Activated naive CD4-positive, alpha-beta T cell treated with anti-CD3 and anti-CD28 coated beads, Interleukin-2, amount 50 U/mL, for 24 hours (primary cell): ENCODE measurements around the gene SAMD5.

ENCODE experiments used
- H3K27ac Mint-ChIP-seq: one replicate; pipeline ENCODE4 v1.8.0; 2021; ENCODE audit warnings: mild to moderate bottlenecking, mixed read lengths
- H3K27me3 Mint-ChIP-seq: one replicate; pipeline ENCODE4 v1.8.0; 2021; ENCODE audit warnings: mixed read lengths
- H3K36me3 Mint-ChIP-seq: one replicate; pipeline ENCODE4 v1.8.0; 2021; ENCODE audit warnings: mixed read lengths
- H3K4me1 Mint-ChIP-seq: one replicate; pipeline ENCODE4 v1.8.0; 2021; ENCODE audit warnings: mixed read lengths
- H3K4me3 Mint-ChIP-seq: one replicate; pipeline ENCODE4 v1.8.0; 2021; ENCODE audit warnings: mild to moderate bottlenecking, mixed read lengths
- H3K9me3 Mint-ChIP-seq: one replicate; pipeline ENCODE4 v1.8.0; 2021; ENCODE audit warnings: mixed read lengths

Gene SAMD5

GRCh38 chr6:147508042-147508865 is at the start of gene SAMD5:
SAMD5 (plus strand) TSS chr6:147508690; CDS start chr6:147508929, 239 bp downstream.
- Mint-ChIP-seq H3K36me3 (no peaks in the 10 kb centered on the region), H3K4me3 (peak within 1 kb of the TSS; percentile 70), H3K27me3 (peaks cover 42% of the 10 kb centered on the region), H3K9me3 (no peaks in the 10 kb centered on the region), H3K27ac (no peak within 1 kb of the TSS), H3K4me1 (peaks cover 10% of the 10 kb centered on the region)

DNA sequence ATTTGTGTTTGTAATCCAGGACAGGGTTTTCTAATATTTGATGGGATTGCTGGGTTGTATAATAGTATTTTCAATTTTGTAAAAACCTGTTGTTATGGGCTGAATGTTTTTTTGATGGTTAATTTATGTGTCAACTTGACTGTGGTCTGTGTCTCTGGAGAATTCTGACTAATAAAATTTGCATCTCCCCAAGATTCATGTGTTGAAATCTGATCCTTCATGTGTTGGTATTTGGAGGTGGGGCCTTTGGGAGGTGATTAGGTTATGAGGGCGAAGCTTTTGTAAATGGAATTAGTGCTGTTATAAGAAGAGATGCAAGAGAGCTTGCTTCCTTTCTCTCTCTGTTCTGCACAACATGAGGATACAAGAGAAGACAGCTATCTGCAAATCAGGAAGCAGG is 48.7 kb upstream of the SAMD5 start:
- H3K27me3 Mint-ChIP-seq, result peaks cover 10% of the 10 kb centered on the region

DNA sequence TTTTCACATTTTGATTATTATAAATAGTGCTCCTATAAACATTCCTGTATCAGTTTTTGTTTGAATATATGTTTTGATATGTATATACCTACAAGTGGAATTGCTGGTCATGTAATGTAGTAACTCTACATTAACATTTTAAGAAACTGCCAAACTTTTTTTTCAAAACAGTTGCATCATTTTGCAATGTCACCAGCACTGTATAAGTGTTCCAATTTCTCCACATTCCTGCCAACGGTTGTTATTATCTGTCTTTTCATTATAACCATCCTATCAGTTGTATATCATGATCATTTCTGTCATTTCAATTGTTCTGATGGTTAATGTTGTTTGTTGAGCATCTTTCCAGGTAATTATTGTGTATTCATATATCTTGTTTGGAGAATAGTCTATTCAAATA is 44.8 kb upstream of the SAMD5 start:
- Mint-ChIP-seq H3K36me3 (no peaks in the 10 kb centered on the region), H3K4me3 (no peak overlapping the region), H3K9me3 (peaks cover 11% of the 10 kb centered on the region), H3K27me3 (peaks cover 19% of the 10 kb centered on the region), H3K27ac (no peak overlapping the region), H3K4me1 (no peaks in the 10 kb centered on the region)

More for the DNA sequence above, 48.7 kb upstream of the SAMD5 start:
- H3K36me3 Mint-ChIP-seq, result no peaks in the 10 kb centered on the region
- no peaks in the 10 kb centered on the region for H3K4me1 Mint-ChIP-seq
- no peak overlapping the region for H3K4me3 Mint-ChIP-seq
- no peak overlapping the region for H3K27ac Mint-ChIP-seq
- peaks cover 11% of the 10 kb centered on the region for H3K9me3 Mint-ChIP-seq

DNA sequence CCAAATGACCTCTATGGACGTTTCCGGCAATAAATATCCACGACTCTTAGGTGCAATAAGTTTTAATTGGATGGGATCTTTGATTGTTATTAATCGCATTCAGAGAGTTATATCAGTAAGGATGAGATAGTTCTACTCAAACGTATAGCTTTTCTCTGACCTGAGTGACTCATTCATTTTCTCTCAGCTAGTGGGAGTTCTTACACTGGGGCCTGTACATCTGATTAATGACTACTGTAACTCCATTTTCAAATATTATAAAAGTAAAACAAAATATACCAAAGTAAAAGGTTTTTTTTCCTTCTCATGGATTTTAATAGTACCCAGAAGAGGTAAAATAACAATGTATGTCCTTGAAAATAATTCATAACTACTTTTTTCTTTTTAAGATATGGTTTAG is 41.1 kb upstream of the SAMD5 start:
- H3K4me1 Mint-ChIP-seq, result no peaks in the 10 kb centered on the region
- H3K27ac Mint-ChIP-seq, result no peak overlapping the region
- no peaks in the 10 kb centered on the region for H3K36me3 Mint-ChIP-seq
- H3K4me3 Mint-ChIP-seq, result no peak overlapping the region
- peaks cover 11% of the 10 kb centered on the region for H3K9me3 Mint-ChIP-seq
- peaks cover 16% of the 10 kb centered on the region for H3K27me3 Mint-ChIP-seq

- H3K27me3 Mint-ChIP-seq, result peaks cover 15% of the 10 kb centered on the region
- no peak overlapping the region for H3K4me3 Mint-ChIP-seq
- H3K27ac Mint-ChIP-seq, result no peak overlapping the region
- H3K36me3 Mint-ChIP-seq, result no peaks in the 10 kb centered on the region
- H3K4me1 Mint-ChIP-seq, result no peaks in the 10 kb centered on the region
- peaks cover 11% of the 10 kb centered on the region for H3K9me3 Mint-ChIP-seq
Observed at GRCh38 chr6:147467886-147468285, 40.6 kb upstream of the SAMD5 start.

- Mint-ChIP-seq H3K9me3 (peaks cover 11% of the 10 kb centered on the region), H3K27ac (no peak overlapping the region), H3K4me1 (no peaks in the 10 kb centered on the region), H3K36me3 (no peaks in the 10 kb centered on the region), H3K4me3 (no peak overlapping the region), H3K27me3 (peaks cover 14% of the 10 kb centered on the region)
Observed at GRCh38 chr6:147468634-147469033, 39.9 kb upstream of the SAMD5 start.

DNA sequence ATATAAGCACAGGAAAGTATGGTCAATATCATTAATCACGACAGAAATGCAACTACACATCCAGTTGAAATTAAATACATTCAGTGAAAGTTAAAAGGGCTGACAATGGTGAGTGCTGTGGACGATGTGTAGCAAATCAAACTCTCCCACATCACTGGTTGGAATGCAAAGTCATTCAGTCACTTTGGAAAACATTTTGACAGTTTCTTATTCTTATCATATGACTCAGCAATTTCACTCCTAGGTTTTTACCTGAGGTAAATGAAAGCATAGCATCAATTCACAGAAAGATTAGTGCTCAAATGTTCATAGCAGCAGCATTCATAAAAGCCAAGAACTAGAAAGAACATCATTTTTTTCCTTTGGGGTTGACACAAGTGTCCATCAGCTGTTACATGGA is 28.6 kb upstream of the SAMD5 start:
- H3K27me3 Mint-ChIP-seq, result no peaks in the 10 kb centered on the region
- no peaks in the 10 kb centered on the region for H3K4me1 Mint-ChIP-seq
- H3K4me3 Mint-ChIP-seq, result no peak overlapping the region
- H3K27ac Mint-ChIP-seq, result no peak overlapping the region
- H3K9me3 Mint-ChIP-seq, result peaks cover 6% of the 10 kb centered on the region
- H3K36me3 Mint-ChIP-seq, result no peaks in the 10 kb centered on the region

DNA sequence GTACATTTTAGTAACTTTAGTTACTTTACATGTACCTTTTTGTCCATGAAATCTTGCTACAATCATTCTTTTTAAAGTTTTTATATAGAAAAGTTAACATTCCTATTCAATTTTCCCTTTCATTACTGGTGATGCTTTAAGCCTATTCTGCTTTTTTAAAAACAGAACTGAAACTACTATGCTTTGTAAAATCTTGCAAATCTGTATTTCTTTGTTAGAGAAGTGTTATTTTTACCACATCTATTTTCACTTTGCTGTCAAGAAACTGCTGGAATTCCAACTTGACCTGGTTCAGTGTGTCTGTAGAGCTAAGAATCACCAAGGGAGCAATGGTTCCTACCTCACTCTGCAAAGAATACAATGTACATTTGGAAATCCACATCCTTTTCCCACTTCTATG is 21.8 kb upstream of the SAMD5 start:
- no peak overlapping the region for H3K27ac Mint-ChIP-seq
- H3K4me3 Mint-ChIP-seq, result no peak overlapping the region
- H3K27me3 Mint-ChIP-seq, result no peaks in the 10 kb centered on the region
- H3K4me1 Mint-ChIP-seq, result no peaks in the 10 kb centered on the region
- no peaks in the 10 kb centered on the region for H3K36me3 Mint-ChIP-seq
- peaks cover 3% of the 10 kb centered on the region for H3K9me3 Mint-ChIP-seq

- Mint-ChIP-seq H3K36me3 (no peaks in the 10 kb centered on the region), H3K27me3 (peaks cover 20% of the 10 kb centered on the region), H3K27ac (no peak overlapping the region), H3K4me1 (no peaks in the 10 kb centered on the region), H3K4me3 (no peak overlapping the region), H3K9me3 (no peaks in the 10 kb centered on the region)
Observed at GRCh38 chr6:147497472-147497871, 11.0 kb upstream of the SAMD5 start.

- H3K4me3 Mint-ChIP-seq, result no peak overlapping the region
- H3K27me3 Mint-ChIP-seq, result peaks cover 50% of the 10 kb centered on the region
- H3K36me3 Mint-ChIP-seq, result no peaks in the 10 kb centered on the region
- H3K9me3 Mint-ChIP-seq, result no peaks in the 10 kb centered on the region
- H3K27ac Mint-ChIP-seq, result no peak overlapping the region
- peaks cover 6% of the 10 kb centered on the region for H3K4me1 Mint-ChIP-seq
Observed at GRCh38 chr6:147503587-147503986, 4.9 kb upstream of the SAMD5 start.

GRCh38 chr6:147504848-147505247 is 3.6 kb upstream of the SAMD5 start:
- Mint-ChIP-seq H3K36me3 (no peaks in the 10 kb centered on the region), H3K4me3 (no peak overlapping the region), H3K27ac (no peak overlapping the region), H3K27me3 (peaks cover 51% of the 10 kb centered on the region), H3K9me3 (no peaks in the 10 kb centered on the region), H3K4me1 (peaks cover 10% of the 10 kb centered on the region)

DNA sequence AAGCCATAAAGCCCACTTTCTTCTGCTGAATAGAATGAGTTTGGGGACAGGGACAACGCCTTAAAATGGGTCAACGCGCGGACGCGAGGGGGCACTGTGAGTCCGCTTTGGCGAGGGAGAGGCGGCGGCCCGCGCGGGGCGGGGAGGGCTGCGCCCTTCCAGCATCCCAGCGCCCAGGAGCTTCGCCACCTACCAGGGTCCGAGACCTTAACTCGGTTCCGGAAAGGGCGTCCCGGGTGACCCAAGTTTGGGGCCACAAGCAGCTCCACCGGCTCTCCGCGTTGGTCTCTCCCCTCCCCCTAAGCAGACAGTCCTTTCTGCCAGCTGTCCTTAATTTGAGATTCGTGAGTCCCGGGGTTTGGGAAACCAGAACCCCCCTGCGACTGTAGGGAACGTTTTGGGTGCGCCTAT is 1.8 kb upstream of the SAMD5 start:
- Mint-ChIP-seq H3K9me3 (no peaks in the 10 kb centered on the region), H3K4me1 (peaks cover 10% of the 10 kb centered on the region), H3K27me3 (peaks cover 51% of the 10 kb centered on the region), H3K4me3 (peak overlapping the region; percentile 15), H3K27ac (no peak overlapping the region), H3K36me3 (no peaks in the 10 kb centered on the region)

DNA sequence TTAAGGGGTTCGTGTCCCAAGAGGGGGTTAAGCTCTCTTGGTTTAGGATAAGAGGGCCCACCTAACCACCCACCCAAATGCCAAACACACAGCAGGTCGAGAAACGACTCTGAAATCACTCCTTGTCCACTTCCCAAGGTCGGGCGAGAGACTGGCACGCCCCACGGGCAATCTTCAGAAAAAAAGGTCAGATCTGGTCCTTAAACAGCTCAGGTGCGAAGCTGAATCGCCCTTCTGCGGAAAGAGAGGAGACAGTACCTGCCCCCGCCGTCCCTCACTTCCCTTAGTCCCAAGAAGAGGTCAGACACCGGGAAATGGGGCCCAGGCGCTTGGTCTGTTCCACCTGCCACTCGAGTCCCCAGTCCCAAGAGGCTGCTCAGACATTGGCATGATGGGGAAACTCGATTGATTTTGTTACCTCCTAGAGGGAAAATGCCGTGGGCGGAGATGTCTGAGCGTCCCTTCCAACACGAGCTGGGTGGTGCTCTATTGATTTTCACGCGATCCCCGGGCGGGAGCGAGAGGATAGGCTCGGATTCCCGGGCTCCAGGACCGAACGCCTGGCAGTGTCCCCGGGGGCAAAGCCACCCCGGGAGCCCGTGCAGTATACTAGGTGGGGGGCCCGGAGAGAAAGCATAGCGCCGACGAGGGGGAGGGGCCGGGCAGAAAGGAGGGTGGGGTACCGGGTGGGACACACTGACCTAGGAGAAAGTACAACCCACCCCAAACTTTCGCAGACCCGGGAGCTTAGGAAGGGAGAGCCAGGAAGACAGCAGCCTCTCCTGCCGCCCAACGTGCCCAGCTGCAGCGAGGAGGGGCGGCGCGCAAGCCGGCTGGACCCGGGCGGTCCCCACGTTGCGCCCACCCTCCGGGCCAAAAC is 1.1 kb upstream of the SAMD5 start:
- Mint-ChIP-seq H3K4me3 (peak overlapping the region; percentile 15), H3K4me1 (peaks cover 10% of the 10 kb centered on the region), H3K27ac (no peak overlapping the region), H3K36me3 (no peaks in the 10 kb centered on the region), H3K27me3 (peaks cover 48% of the 10 kb centered on the region), H3K9me3 (no peaks in the 10 kb centered on the region)

DNA sequence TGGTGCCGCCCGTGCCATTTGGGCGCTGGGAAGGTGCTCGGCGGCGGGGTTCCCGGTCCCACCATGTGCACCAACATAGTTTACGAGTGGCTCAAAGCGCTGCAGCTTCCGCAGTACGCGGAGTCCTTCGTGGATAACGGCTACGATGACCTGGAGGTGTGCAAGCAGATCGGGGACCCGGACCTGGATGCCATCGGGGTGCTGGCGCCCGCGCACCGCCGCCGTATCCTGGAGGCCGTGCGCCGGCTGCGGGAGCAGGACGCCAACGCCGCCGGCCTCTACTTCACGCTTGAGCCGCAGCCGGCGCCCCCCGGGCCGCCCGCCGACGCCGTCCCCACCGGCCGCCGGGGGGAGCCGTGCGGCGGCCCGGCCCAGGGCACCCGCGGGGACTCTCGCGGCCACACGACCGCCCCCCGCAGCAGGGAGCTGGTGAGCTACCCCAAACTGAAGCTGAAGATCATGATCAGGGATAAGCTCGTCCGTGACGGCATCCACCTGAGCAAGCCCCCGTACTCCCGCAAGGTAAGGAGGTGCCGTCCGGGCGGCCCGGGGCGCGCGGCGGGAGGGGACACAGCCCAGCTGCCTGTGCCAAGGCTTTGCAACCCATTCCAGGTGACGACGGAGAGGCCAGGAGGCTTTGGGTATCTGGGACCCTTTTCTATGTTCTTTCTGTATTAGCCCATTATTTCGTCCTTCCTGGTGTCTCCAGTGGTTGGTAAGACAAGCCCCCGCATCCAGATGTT is 547 bp downstream of the SAMD5 start:
- Mint-ChIP-seq H3K36me3 (no peaks in the 10 kb centered on the region), H3K4me1 (peaks cover 10% of the 10 kb centered on the region), H3K4me3 (peak overlapping the region; percentile 61), H3K27me3 (peaks cover 38% of the 10 kb centered on the region), H3K27ac (no peak overlapping the region), H3K9me3 (no peaks in the 10 kb centered on the region)

DNA sequence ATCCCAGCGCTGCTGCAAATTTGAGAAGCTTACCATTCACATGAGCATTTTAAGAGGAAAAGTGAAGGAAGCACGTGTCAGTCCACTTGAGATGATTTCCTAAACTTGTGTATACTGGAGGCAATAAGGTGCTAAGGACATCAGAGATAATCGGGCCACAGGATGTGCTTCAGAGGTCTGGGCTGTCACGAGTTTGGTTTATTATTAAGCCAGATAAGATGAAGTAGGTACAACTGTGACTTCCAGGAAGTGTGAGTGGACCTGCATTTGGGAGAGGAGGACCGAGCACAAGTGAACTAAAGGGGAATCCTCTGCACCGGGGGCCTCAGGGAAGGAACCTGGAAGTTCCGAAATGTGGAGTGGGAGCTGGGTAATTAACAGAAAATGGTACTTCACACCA is 1.4 kb downstream of the SAMD5 start:
- no peak overlapping the region for H3K27ac Mint-ChIP-seq
- H3K9me3 Mint-ChIP-seq, result no peaks in the 10 kb centered on the region
- peaks cover 37% of the 10 kb centered on the region for H3K27me3 Mint-ChIP-seq
- H3K4me1 Mint-ChIP-seq, result peaks cover 10% of the 10 kb centered on the region
- peak overlapping the region; percentile 28 for H3K4me3 Mint-ChIP-seq
- no peaks in the 10 kb centered on the region for H3K36me3 Mint-ChIP-seq
